Esophagus muscularis mucosa (tissue), 4 donors: ENCODE results near the gene CYP21A2. TPM values are rescaled to one million over a fixed set of nuclear protein-coding genes. Genes with fewer than 3 reads are reported as not detected.
A peak's percentile ranks its signal among the peaks of the same experiment; 100 is the strongest.

Experiments
- DNase-seq: peaks from one replicate; pipeline ENCODE4 v3.0.0-alpha.2; 2017; ENCODE audit errors: extremely low spot score
- H3K27ac ChIP-seq, 4 donors: fragments of 200-600 bp; sonication (generic); replicated peaks in 1 of 4; 1 replicate in 3 of 4; 2 replicates in 1 of 4; pipeline ENCODE4 v1.5.1; 2016 to 2019; ENCODE audit warnings: mild to moderate bottlenecking in 1 of 4
- H3K27me3 ChIP-seq, 4 donors: fragments of 200-600 bp; sonication (generic); one replicate each; pipeline versions ENCODE4 v1.5.1 to v1.6.0; 2016 to 2019
- H3K36me3 ChIP-seq, 4 donors: fragments of 200-600 bp; sonication (generic); one replicate each; pipeline ENCODE4 v1.5.1; 2016 to 2019
- H3K4me1 ChIP-seq, 4 donors: fragments of 200-600 bp; sonication (generic); one replicate each; pipeline ENCODE4 v1.5.1; 2016 to 2019
- H3K4me3 ChIP-seq, 4 donors: fragments of 200-600 bp; sonication (generic); 1 replicate in 2 of 4; 2 replicates in 2 of 4; pipeline ENCODE4 v1.5.1; 2016 to 2019; ENCODE audit warnings: mild to moderate bottlenecking in 4 of 4, moderate library complexity in 1 of 4
- H3K9me3 ChIP-seq, 4 donors: fragments of 200-600 bp; sonication (generic); 1 replicate in 3 of 4; 2 replicates in 1 of 4; pipeline ENCODE4 v1.5.1; 2016 to 2019
- EP300 ChIP-seq: sonication (generic); formaldehyde crosslinking; IDR thresholded peaks from one replicate; pipeline ENCODE4 v1.6.1; 2017; ENCODE audit warnings: antibody characterized with exemption
- POLR2A ChIP-seq: fragments of 450-650 bp; IDR thresholded peaks from one replicate; pipeline ENCODE4 v1.6.1; 2017; ENCODE audit warnings: antibody characterized with exemption, moderate library complexity, mild to moderate bottlenecking, low read depth
- POLR2AphosphoS5 ChIP-seq, 2 donors: sonication (generic); formaldehyde crosslinking; IDR thresholded peaks; one replicate each; pipeline ENCODE4 v1.6.1; 2017; ENCODE audit warnings: antibody characterized with exemption in 2 of 2
- WGBS: methylation state at CpG from one replicate; pipeline ENCODE4 v1.1.5; 2018; 5-methylcytosine and 5-hydroxymethylcytosine counted together
- intact Hi-C: fragments of 100-400 bp; cut with DNase I; formaldehyde crosslinking; loops from one replicate; pipeline ENCODE4 v1.15.1; 2023
- total RNA-seq, 4 donors: library from RNA; depleted of rRNA; stranded (reverse); fragments of >200 nt; gene quantifications; one replicate each; pipeline versions ENCODE4 v1.1.0 to v1.2.1, GENCODE V29; 2016
- TF ChIP-seq, protein P1 (sequence below), 3 experiments: fragments of 200-600 bp in 2 of 3; fragments of 450-650 bp in 1 of 3; sonication (generic) in 2 of 3; IDR thresholded peaks; one replicate each; pipeline ENCODE4 v1.5.1; 2017 to 2019; ENCODE audit warnings: antibody characterized with exemption in 3 of 3, mild to moderate bottlenecking in 2 of 3, moderate library complexity in 1 of 3

CYP21A2 gene
- total RNA-seq, 4 donors from 2014 or later = 0.33 to 3.7 (median 1.9) TPM

DNA sequence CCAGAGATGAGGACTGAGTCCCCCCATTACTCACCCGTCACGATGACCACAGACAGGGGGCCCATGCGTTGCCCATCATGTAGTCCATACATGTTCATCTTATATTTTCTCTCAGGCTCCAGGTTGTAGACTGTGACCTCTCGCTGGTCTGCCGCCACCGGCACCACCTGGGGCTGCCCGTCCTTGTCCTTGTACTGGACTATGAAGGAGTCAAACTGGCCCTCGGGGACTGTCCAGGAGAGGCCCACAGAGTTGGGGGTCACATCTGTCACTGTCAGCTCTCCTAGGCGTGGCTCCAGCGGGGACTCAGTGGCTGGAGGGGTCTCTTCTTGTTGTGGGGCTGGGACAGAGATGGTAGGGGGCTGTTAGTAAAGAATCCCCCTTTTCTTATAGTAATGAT is 35.4 kb downstream of the CYP21A2 start:
- Histone ChIP-seq H3K36me3 (peaks cover 9 to 93% (median 50%) of the 10 kb centered on the region in 4 donors), H3K9me3 (no peaks in the 10 kb centered on the region), H3K27ac (peak overlapping the region; percentile 3 to 31 (median 20)), H3K4me1 (peaks cover 13 to 25% (median 20%) of the 10 kb centered on the region in 4 donors), H3K27me3 (no peaks in the 10 kb centered on the region), H3K4me3 (no peak overlapping the region)
- DNase-seq = no peak
- TF ChIP-seq POLR2A (no peak), POLR2AphosphoS5 (IDR thresholded peaks at IDR 0.05) (no peak), EP300 (no peak)
- TF ChIP-seq, protein P1, sequence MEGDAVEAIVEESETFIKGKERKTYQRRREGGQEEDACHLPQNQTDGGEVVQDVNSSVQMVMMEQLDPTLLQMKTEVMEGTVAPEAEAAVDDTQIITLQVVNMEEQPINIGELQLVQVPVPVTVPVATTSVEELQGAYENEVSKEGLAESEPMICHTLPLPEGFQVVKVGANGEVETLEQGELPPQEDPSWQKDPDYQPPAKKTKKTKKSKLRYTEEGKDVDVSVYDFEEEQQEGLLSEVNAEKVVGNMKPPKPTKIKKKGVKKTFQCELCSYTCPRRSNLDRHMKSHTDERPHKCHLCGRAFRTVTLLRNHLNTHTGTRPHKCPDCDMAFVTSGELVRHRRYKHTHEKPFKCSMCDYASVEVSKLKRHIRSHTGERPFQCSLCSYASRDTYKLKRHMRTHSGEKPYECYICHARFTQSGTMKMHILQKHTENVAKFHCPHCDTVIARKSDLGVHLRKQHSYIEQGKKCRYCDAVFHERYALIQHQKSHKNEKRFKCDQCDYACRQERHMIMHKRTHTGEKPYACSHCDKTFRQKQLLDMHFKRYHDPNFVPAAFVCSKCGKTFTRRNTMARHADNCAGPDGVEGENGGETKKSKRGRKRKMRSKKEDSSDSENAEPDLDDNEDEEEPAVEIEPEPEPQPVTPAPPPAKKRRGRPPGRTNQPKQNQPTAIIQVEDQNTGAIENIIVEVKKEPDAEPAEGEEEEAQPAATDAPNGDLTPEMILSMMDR (IDR thresholded peaks at IDR 0.05) = no peak
- intact Hi-C loops = no loop called here
- WGBS = 93% methylated on average over 10 of the region's 10 CpGs

- Histone ChIP-seq H3K9me3 (no peaks in the 10 kb centered on the region), H3K27me3 (no peaks in the 10 kb centered on the region), H3K27ac (peak overlapping the region in 2 of 4 donors; percentile 18 to 64), H3K36me3 (peaks cover 7 to 93% (median 46%) of the 10 kb centered on the region in 4 donors), H3K4me3 (no peak overlapping the region), H3K4me1 (peaks cover 13 to 25% (median 20%) of the 10 kb centered on the region in 4 donors)
- TF ChIP-seq, protein P1 (IDR thresholded peaks at IDR 0.05) = no peak
- TF ChIP-seq POLR2AphosphoS5 (IDR thresholded peaks at IDR 0.05) (no peak), POLR2A (no peak), EP300 (no peak)
- intact Hi-C loops = no loop called here
- DNase-seq = no peak
- WGBS = 89% methylated on average over 8 of the region's 8 CpGs
Observed at GRCh38 chr6:32074996-32075532, 36.8 kb downstream of the CYP21A2 start.

DNA sequence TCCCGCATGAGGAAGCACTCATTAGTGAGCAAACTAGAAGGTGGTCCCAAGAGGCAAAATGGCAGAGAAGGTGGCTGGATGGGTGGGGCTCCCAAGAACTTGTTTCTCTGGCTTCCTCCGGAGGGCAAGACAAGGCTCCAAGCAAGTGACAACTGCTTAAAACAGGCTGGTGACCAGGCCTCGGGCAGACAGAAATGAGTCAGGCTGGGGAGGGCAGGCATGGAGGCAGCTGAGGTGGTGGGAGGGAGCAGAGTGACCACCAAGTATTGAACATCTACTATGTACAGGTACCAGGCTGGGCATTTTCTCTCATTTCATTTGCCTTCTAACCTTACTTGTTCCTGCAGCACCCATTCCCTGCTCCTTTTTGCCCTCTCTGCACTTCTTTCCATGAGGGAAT is 37.6 kb downstream of the CYP21A2 start:
- no peak for DNase-seq
- Histone ChIP-seq H3K4me3 (no peak overlapping the region), H3K4me1 (peaks cover 13 to 25% (median 23%) of the 10 kb centered on the region in 4 donors), H3K9me3 (no peaks in the 10 kb centered on the region), H3K27me3 (no peaks in the 10 kb centered on the region), H3K36me3 (peaks cover 6 to 92% (median 46%) of the 10 kb centered on the region in 4 donors), H3K27ac (peak overlapping the region; percentile 57 to 74 (median 62))
- 69% methylated on average over 3 of the region's 3 CpGs for WGBS
- TF ChIP-seq EP300 (no peak), POLR2A (no peak), POLR2AphosphoS5 (IDR thresholded peaks at IDR 0.05) (no peak)
- TF ChIP-seq, protein P1 (IDR thresholded peaks at IDR 0.05) = no peak
- intact Hi-C loops = no loop called here

- Histone ChIP-seq H3K36me3 (peaks cover 6 to 90% (median 46%) of the 10 kb centered on the region in 4 donors), H3K27ac (peak overlapping the region; percentile 57 to 75 (median 69)), H3K4me3 (no peak overlapping the region), H3K4me1 (peaks cover 13 to 30% (median 29%) of the 10 kb centered on the region in 4 donors), H3K9me3 (no peaks in the 10 kb centered on the region), H3K27me3 (no peaks in the 10 kb centered on the region)
- TF ChIP-seq EP300 (no peak), POLR2AphosphoS5 (IDR thresholded peaks at IDR 0.05) (peak; percentile 61 to 65), POLR2A (no peak)
- TF ChIP-seq, protein P1 (IDR thresholded peaks at IDR 0.05) = no peak
- no peak for DNase-seq
- WGBS = 38% methylated on average over 12 of the region's 12 CpGs
- intact Hi-C loops = no loop called here
Observed at GRCh38 chr6:32076321-32076809, 38.1 kb downstream of the CYP21A2 start.
